SK-N-SH (cell line): ENCODE measurements around the gene RBM17. TPM values are rescaled to one million over a fixed set of nuclear protein-coding genes. Genes with fewer than 3 reads are reported as not detected.

Experiments
- CTCF ChIA-PET: fragments of 300-600, 350-600 bp; formaldehyde crosslinking; extraction: SDS; loops from one replicate; lab custom pipeline; 2021; lab: Yijun Ruan, JAX
- POLR2A ChIA-PET: fragments of 350-600 bp; sonication (Branson Sonifier 250); formaldehyde crosslinking; extraction: SDS; loops from one replicate; lab custom pipeline; 2020; ENCODE audit warnings: antibody characterized with exemption, inconsistent platforms; lab: Yijun Ruan, JAX
- DNase-seq: peaks from one replicate; pipeline ENCODE4 v3.0.0; 2012
- H2AFZ ChIP-seq: fragments of 200-600 bp; sonication (generic); 2 replicates; pipeline ENCODE4 v1.8.1; 2016; ENCODE audit warnings: antibody characterized with exemption, mild to moderate bottlenecking, low read depth
- H3F3A ChIP-seq: fragments of 200-600 bp; sonication (generic); replicated peaks from 2 replicates; pipeline ENCODE3; 2016; ENCODE audit warnings: antibody characterized with exemption, mild to moderate bottlenecking; ENCODE audit not compliant: insufficient read depth
- H3K27ac ChIP-seq, 2 experiments: fragments of 200-500 bp in 1 of 2; fragments of 200-600 bp in 1 of 2; sonication (Bioruptor generic) in 1 of 2; sonication (generic), shearing (Covaris generic) in 1 of 2; 2 replicates each; pipeline versions ENCODE4 v1.5.1 to v1.6.1; 2014 to 2016; ENCODE audit warnings: low read depth in 2 of 2, inconsistent platforms in 1 of 2, low read length in 1 of 2, mild to moderate bottlenecking in 1 of 2, mixed read lengths in 1 of 2
- H3K27me3 ChIP-seq: fragments of 200-600 bp; sonication (generic), shearing (Covaris generic); 2 replicates; pipeline ENCODE4 v1.6.1; 2016; ENCODE audit warnings: mixed run types; ENCODE audit not compliant: insufficient read depth
- H3K36me3 ChIP-seq, 2 experiments: fragments of 200-500 bp in 1 of 2; fragments of 200-600 bp in 1 of 2; sonication (Bioruptor generic) in 1 of 2; sonication (generic) in 1 of 2; replicated peaks in 1 of 2; 2 replicates each; pipeline versions ENCODE3 to v1.5.1; 2014 to 2016; ENCODE audit warnings: low read length in 1 of 2, mild to moderate bottlenecking in 1 of 2; ENCODE audit not compliant: insufficient read depth in 2 of 2, control insufficient read depth in 1 of 2
- H3K4me1 ChIP-seq, 2 experiments: fragments of 200-500 bp in 1 of 2; fragments of 200-600 bp in 1 of 2; sonication (Bioruptor generic) in 1 of 2; sonication (generic), shearing (Covaris generic) in 1 of 2; 2 replicates each; pipeline versions ENCODE4 v1.5.1 to v1.6.1; 2014 to 2016; ENCODE audit warnings: low read depth in 1 of 2, low read length in 1 of 2, mixed run types in 1 of 2; ENCODE audit not compliant: insufficient read depth in 2 of 2, control insufficient read depth in 1 of 2
- H3K4me2 ChIP-seq: fragments of 200-600 bp; sonication (generic), shearing (Covaris generic); 2 replicates; pipeline ENCODE4 v1.6.1; 2017; ENCODE audit warnings: mixed run types
- H3K4me3 ChIP-seq, 2 experiments: fragments of 200-500 bp in 1 of 2; fragments of 200-600 bp in 1 of 2; sonication (Bioruptor generic) in 1 of 2; sonication (generic), shearing (Covaris generic) in 1 of 2; 2 replicates each; pipeline versions ENCODE4 v1.5.1 to v1.8.1; 2014 to 2016; ENCODE audit warnings: low read depth in 2 of 2, inconsistent platforms in 1 of 2, low read length in 1 of 2, mild to moderate bottlenecking in 1 of 2, mixed read lengths in 1 of 2, moderate library complexity in 1 of 2
- H3K79me2 ChIP-seq: fragments of 200-600 bp; sonication (generic); 2 replicates; pipeline ENCODE4 v1.8.1; 2017; ENCODE audit warnings: mild to moderate bottlenecking; ENCODE audit not compliant: insufficient read depth
- H3K9ac ChIP-seq: fragments of 200-600 bp; sonication (generic); 2 replicates; pipeline ENCODE4 v1.6.1; 2017; ENCODE audit warnings: mixed run types
- H3K9me2 ChIP-seq: fragments of 200-600 bp; sonication (generic); 2 replicates; pipeline ENCODE4 v1.6.1; 2017; ENCODE audit warnings: mixed run types
- H3K9me3 ChIP-seq: fragments of 200-600 bp; sonication (generic); 2 replicates; pipeline ENCODE4 v1.6.1; 2017; ENCODE audit warnings: mixed run types, mild to moderate bottlenecking, moderate library complexity
- H4K20me1 ChIP-seq: fragments of 200-600 bp; sonication (generic); 2 replicates; pipeline ENCODE4 v1.6.1; 2017; ENCODE audit warnings: mild to moderate bottlenecking, mixed run types; ENCODE audit not compliant: insufficient read depth
- ELF1 ChIP-seq: IDR thresholded peaks from 2 replicates; pipeline ENCODE4 v1.4.0; 2012
- EP300 ChIP-seq, 2 experiments: IDR thresholded peaks; 2 replicates each; pipeline versions ENCODE4 v1.4.0 to v1.6.1; 2012; ENCODE audit warnings: borderline replicate concordance in 1 of 2, low read depth in 1 of 2, low read length in 1 of 2
- FOSL2 ChIP-seq: IDR thresholded peaks from 2 replicates; pipeline ENCODE4 v1.4.0; 2012; ENCODE audit warnings: low read depth, mild to moderate bottlenecking, moderate library complexity, borderline replicate concordance
- MEF2A ChIP-seq: IDR thresholded peaks from 2 replicates; pipeline ENCODE4 v1.4.0; 2012; ENCODE audit warnings: low read depth, borderline replicate concordance
- NFIC ChIP-seq: IDR thresholded peaks from 2 replicates; pipeline ENCODE4 v1.4.0; 2012; ENCODE audit warnings: borderline replicate concordance
- POLR2AphosphoS5 ChIP-seq: IDR thresholded peaks from 2 replicates; pipeline ENCODE4 v1.6.1; 2012; ENCODE audit warnings: low read depth, low read length
- RAD21 ChIP-seq: IDR thresholded peaks from 2 replicates; pipeline ENCODE4 v1.6.1; 2012; ENCODE audit warnings: mild to moderate bottlenecking, low read length
- RCOR1 ChIP-seq: fragments of 150-350 bp; IDR thresholded peaks from 2 replicates; pipeline ENCODE4 v1.6.1; 2017; ENCODE audit warnings: antibody characterized with exemption, low read length
- REST ChIP-seq: IDR thresholded peaks from 2 replicates; pipeline ENCODE4 v1.6.1; 2012; ENCODE audit warnings: mild to moderate bottlenecking, low read depth, low read length, moderate library complexity
- SIN3A ChIP-seq: IDR thresholded peaks from 2 replicates; pipeline ENCODE4 v1.6.1; 2012; ENCODE audit warnings: low read depth, mild to moderate bottlenecking, low read length, moderate library complexity, borderline replicate concordance
- TAF1 ChIP-seq: IDR thresholded peaks from 2 replicates; pipeline ENCODE4 v1.6.1; 2012; ENCODE audit warnings: low read depth, mild to moderate bottlenecking, low read length, moderate library complexity, borderline replicate concordance
- USF1 ChIP-seq: IDR thresholded peaks from 2 replicates; pipeline ENCODE4 v1.4.0; 2012; ENCODE audit warnings: low read depth, borderline replicate concordance
- WGBS: methylation state at CpG from one replicate; pipeline ENCODE4 v1.1.6; 2017; ENCODE audit warnings: low lambda C conversion rate; 5-methylcytosine and 5-hydroxymethylcytosine counted together
- polyA plus RNA-seq, 3 experiments: library from polyadenylated mRNA; depleted of rRNA; stranded (reverse); fragments of >200 nt; gene quantifications; 2 replicates each; pipeline ENCODE4 v1.2.3, GENCODE V29; 2012
- TF ChIP-seq, protein P1 (sequence below): fragments of 150-350 bp; IDR thresholded peaks from 2 replicates; pipeline ENCODE4 v1.6.1; 2017; ENCODE audit warnings: antibody characterized with exemption, low read length, low read depth, borderline replicate concordance
- TF ChIP-seq, protein P2 (sequence below): IDR thresholded peaks from 2 replicates; pipeline ENCODE4 v1.4.0; 2012; ENCODE audit warnings: low read depth
- TF ChIP-seq, protein P3 (sequence below): IDR thresholded peaks from 2 replicates; pipeline ENCODE4; 2012

RBM17 gene
- polyA plus RNA-seq, 1 of the 3 experiments (the other 2 are of a cell fraction), result 32.6 TPM

- Histone ChIP-seq H3K9me2 (no peaks in the 10 kb centered on the region; the same call in 1 of the 2 replicates), H3K9ac (no peak overlapping the region), H3F3A (no peaks in the 10 kb centered on the region), H2AFZ (no peak overlapping the region), H4K20me1 (no peaks in the 10 kb centered on the region), H3K4me3 (no peak overlapping the region), H3K4me1 (peaks cover 0 to 2% of the 10 kb centered on the region in 2 experiments; a peak in 1 of 4 replicates), H3K4me2 (no peak overlapping the region), H3K79me2 (no peaks in the 10 kb centered on the region), H3K36me3 (no peaks in the 10 kb centered on the region), H3K27me3 (peaks cover 42% of the 10 kb centered on the region; the same call in 1 of the 2 replicates)
- ChIA-PET POLR2A (no interaction called here), CTCF (interaction anchor here (0.7 kb wide), 1 partner anchor 43 kb away, joined by 3 read pairs; no protein-coding TSS in a partner anchor)
- no peak for DNase-seq
- TF ChIP-seq USF1 (no peak), RCOR1 (no peak), EP300 (IDR thresholded peaks at IDR 0.05; ENCODE audit: borderline replicate concordance in 1 of 2, low read depth in 1 of 2, low read length in 1 of 2) (no peak), FOSL2 (no peak), ELF1 (no peak), NFIC (no peak), TAF1 (no peak), REST (no peak), SIN3A (no peak), MEF2A (no peak), RAD21 (no peak), POLR2AphosphoS5 (no peak)
- TF ChIP-seq, protein P1, sequence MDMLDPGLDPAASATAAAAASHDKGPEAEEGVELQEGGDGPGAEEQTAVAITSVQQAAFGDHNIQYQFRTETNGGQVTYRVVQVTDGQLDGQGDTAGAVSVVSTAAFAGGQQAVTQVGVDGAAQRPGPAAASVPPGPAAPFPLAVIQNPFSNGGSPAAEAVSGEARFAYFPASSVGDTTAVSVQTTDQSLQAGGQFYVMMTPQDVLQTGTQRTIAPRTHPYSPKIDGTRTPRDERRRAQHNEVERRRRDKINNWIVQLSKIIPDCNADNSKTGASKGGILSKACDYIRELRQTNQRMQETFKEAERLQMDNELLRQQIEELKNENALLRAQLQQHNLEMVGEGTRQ, result no peak
- TF ChIP-seq, protein P2, sequence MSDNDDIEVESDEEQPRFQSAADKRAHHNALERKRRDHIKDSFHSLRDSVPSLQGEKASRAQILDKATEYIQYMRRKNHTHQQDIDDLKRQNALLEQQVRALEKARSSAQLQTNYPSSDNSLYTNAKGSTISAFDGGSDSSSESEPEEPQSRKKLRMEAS, result no peak
- TF ChIP-seq, protein P3, sequence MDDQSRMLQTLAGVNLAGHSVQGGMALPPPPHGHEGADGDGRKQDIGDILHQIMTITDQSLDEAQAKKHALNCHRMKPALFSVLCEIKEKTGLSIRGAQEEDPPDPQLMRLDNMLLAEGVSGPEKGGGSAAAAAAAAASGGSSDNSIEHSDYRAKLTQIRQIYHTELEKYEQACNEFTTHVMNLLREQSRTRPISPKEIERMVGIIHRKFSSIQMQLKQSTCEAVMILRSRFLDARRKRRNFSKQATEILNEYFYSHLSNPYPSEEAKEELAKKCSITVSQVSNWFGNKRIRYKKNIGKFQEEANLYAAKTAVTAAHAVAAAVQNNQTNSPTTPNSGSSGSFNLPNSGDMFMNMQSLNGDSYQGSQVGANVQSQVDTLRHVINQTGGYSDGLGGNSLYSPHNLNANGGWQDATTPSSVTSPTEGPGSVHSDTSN, result no peak
- TF ChIP-seq, all 33 proteins: peak for 0
- H3K9me3 ChIP-seq, result no peaks in the 10 kb centered on the region
- 26% methylated on average over 9 of the region's 9 CpGs for WGBS
- no peak overlapping the region for H3K27ac ChIP-seq
Measured at GRCh38 chr10:6045878-6046772, 42.7 kb upstream of the RBM17 start.
